GM21786 (cell line): ENCODE results near the gene PCDH15.

ENCODE experiments used
- ATAC-seq: cut with Tn5 transposase; IDR thresholded peaks from one replicate; pipeline ENCODE4 v1.9.1; 2021; ENCODE audit not compliant: unreplicated experiment

The PCDH15 gene

DNA sequence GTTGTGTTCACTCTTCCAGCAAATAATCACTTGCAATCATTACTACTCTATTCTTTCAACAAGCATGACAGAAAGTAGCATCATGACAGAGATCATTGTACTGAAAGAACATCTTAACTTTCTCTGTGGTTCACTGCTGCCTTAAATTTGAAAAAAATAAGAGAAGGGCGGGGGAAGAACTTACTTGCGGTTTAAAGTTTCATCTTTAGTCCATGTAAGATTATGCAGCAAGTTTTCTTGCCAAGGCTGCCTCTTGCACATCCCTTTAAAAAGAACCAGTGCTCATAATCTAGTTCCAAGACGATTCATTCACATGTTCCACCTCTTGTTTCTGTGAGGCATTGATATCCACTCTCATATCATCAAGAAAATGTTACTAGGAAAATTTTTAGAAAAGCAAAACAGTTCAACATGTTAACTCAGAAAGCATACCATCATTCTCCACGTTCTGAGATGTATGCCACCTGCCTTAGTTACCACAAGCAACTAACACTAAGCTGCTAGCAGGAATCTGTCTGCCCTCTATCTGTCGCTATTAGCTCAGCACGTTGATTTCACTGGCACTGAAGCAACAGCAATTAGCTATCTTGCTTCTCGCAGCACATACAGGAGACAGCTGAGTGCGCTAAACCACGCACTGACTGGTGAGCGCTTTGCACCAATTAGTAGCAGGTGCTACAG, at the start of gene PCDH15:
Gene PCDH15, minus strand, starts transcription at position 491 of the 681 bp plus-strand sequence. CDS start 136,969 bp downstream, outside the sequence.
- peak; percentile 45 for ATAC-seq

DNA sequence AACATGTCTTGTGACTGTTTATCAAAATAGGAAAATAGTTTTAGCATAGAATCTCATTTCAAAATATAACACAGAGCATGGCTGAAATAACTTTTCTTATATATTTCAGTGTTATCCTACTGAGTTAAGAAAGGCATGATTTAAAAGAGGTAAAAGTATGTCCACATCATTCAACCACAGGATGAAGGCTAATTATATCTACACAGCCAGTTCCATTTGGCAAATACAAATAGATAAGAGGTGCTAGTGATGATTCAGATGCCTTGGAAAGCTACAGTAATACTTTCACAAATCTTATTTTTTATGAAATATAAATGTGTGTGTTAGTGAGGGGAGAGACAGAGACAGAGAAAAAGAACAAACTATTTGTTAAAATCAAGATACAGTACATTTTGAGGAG, 42.9 kb upstream of the PCDH15 start:
- ATAC-seq = no peak

DNA sequence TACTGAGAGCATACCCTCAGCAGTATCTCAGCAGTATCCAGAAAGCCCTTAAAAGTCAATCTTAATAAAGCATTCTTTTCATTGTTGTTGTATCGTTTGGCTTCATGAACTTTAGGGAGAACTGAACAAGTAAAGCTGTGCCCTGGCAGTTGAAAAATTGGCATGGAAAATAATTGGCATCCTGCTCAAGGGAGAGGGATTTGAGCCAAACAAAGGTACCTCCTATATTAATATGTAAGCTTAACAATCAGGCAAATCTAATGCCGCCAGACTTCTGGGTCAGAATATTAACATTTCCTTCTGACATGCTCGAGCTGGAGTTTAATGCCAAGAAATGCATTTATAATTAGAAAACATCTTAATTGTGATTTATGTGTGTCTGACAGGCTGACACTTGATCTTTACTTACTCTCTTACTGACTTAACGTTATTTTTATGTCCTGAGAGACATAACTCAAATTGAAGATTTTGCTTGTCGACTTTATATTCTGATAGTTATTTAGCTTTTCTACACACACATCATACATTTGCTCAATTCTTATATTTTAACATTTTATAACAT, 42.1 kb upstream of the PCDH15 start:
- ATAC-seq = no peak

DNA sequence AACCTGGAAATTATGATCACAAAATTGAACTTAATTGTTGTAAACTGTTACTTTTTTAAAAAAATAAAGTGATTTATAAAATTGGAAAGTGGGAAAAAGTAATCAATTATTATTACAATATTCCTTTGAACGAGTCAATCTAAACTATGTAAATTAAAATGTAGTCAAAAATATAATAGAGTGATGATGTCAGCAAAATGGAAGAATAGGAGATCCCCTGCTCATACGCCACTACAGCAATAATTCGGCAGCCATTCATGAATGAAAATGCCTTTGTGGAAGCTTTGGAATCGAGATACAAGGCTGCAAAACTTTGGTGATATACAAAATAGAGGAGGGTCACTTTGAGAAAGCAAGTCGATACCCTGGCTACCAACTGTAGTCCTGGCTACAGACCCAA, 36.4 kb upstream of the PCDH15 start:
- no peak for ATAC-seq

DNA sequence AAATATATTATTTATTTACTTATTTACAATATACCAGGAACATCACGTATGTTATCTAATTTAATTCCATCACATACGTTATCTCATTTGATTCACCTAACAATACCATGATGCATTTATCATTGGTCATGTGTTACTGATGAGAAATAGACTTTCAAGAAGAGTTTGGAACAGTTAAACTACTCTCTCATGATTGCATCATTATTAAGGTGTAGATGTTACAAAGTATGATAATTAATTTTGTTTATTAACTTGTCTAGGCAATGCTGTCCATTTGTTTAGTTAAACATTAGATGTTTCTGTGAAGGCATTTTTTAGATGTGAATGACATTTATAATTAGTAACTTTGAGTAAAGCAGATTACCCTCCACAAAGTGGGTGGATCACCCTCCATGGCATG, 32.0 kb upstream of the PCDH15 start:
- ATAC-seq = no peak

DNA sequence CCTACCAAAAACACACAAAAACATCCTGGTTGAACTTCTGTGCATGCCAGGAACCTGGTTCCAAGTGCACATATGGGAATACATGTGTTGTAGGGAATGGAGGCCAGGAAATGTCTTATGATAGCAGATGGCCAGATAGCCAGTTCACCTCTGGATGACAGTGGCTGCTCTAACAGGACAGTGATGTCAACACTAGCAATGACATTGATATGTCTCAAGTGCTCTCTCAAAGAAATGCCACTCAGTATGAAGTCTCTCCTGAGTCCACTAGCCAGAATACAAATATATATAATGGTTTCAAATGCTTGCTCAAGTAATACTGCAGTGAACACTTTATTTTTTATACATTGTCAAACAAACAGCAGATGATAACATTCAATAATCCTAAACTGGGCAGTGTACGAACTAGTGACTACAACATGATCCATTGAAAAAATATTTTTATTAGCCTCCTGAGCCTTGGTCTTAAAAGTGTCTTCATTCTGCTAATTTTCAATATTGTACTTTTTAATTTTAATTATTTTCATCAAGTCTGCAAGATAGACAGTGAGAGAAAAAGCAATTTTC, 26.0 kb upstream of the PCDH15 start:
- no peak for ATAC-seq

DNA sequence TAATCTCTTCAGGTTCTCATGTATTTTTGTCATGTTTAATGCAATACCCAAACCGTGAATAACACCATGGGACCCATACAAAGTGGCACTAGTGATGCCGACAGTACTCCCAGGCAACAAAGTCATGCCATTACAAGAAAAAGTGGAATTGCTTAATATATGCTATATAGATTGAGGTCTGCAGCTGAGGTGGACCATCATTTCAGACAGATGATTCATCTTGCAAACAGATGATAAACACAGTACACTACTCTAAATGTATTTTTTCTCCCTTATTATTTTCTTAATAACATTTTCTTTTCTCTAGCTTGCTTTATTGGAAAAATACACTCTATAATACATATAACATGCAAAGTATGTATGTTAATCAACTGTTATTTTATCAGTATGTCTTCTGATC, 14.6 kb upstream of the PCDH15 start:
- ATAC-seq = no peak

DNA sequence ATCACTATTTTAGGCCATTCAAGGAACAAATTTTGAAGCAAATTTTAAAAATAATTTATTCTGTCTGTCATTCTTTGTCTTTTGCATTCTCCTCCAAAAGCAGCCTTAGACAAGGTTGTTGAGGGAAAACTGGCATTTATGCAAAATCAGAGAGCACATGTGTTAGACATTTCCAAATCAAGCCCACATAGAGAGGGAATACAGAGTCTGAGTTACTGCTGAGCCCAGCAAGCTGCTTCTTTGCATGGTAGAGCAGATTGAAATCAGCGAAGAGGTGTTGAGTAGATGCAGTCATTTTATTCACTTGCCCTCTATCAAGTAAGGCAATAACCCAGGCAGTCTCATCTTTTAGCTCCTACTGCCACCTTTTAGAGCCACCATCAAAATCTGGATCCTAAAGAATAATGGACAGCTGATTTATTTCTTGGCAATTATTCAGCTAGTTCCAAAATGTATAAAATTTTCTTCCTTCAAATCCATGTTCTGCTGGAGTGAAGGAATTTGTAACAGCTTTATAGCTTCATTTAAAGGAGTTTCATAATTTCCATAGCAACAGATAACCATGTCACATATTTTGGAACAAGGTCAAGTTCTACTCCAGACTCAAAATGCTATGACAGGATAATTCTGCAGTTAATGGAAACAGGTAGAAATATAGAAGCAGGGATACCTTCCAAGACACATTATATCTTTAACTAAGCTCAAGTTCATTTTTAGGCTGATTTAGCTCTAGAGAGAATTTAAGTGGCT, 7.3 kb upstream of the PCDH15 start:
- no peak for ATAC-seq

DNA sequence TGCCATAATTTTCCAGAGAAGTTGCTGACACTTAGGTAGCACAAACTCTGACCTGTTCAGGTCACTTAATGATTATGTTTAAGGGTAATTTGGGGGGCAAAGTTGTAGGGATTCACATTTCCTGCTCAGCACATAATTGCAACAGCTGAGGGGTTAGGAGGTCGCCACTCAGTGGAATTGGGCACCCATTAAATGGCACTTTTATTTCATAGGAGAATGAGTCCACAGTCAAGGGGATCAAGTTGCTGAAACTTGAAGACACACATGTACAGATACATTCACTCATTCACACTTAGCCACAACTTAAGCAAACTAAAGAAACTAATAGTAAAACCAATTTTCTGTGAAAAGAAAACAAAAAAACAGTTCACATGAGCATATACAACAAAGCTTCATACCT, 1.5 kb downstream of the PCDH15 start:
- no peak for ATAC-seq

DNA sequence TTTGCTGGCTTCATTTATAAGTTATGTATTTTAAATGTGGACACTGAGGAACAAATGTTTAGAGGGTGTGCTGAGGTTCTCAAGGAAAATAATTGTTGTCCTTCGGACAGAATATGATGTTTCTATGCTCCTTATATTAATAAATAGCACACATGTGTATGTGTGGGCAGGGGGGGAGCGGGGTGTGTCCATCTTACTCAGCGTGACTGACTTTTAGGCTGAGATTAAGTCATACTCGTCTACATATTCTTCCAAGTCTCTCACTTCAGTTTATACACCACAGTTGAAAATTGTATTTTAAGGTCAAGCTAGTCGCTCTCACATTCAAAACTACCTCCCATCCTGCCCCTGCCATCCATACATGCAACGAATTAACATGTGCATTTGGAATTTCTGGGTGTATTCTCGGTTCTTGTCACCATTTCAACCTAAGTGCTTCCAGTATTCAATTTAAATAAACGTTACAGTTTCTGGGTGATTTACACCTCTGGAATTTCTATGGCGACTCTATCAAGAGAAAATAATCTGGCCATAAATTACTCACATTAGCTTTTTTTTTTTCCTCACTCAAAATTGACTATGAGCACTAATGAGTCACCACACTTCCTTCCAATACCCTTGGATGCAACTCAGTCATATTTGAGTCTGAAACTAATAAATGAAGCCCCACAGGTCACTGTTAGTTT, 3.3 kb downstream of the PCDH15 start:
- ATAC-seq = no peak

DNA sequence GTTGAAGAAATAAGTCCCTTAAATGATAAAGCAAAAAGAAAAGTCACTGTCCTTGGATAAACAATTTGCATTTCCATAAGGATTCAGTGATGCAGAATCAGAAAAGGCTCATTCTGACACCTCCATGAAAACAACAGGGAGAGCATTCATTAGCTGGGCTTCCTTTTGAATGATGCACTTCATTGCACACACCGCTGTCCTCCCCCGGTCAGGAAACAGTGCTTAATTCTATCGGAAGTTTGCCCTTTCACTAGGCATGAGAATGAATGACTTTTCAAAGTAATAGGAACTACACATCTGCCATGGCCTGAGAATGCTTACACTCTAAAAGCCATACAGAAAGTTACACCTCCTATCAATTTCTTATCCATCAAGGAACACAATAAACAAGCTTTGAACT, 4.2 kb downstream of the PCDH15 start:
- ATAC-seq = no peak

DNA sequence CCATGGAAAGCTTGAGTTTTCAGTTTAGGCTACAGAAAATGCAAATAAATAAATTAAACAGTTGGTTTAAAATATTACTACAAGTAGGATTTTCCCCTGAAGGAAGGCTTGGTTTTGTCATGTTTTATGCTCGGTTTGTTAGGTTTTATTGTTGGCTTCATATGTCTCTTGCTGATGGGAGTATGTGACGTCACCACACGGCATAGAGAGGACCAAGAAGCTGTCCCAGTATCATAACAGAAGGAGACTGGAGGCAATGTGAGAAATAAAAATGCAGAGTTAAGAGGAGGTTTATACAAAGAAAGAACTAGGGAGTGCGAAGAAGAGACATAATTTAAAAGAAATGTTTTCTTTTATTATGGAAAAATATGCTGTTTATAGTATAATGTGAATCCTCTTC, 24.4 kb downstream of the PCDH15 start:
- no peak for ATAC-seq

DNA sequence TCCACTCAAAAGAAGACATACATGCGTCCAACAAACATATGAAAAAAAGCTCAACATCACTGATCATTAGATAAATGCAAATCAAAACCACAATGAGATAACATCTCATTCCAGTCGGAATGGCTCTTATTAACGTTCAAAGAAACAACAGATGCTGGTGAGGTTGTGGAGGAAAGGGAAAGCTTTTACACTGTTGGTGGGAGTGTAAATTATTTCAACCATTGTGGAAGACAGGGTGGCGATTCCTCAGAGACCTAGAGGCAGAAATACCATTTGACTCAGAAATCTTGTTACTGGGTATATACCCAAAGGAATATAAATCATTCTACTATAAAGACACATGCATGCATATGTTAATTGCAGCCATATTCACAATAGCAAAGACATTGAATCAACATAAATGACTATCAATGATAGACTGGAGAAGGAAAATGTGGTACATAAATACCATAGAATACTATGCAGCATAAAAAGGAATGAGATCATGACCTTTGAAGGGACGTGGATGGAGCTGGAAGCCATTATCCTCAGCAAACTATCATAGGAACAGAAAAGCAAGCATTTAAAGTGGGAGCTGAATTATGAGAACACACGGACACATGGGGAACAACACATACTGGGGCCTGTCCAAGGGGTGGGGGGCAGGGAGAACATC, 28.4 kb downstream of the PCDH15 start:
- ATAC-seq = no peak

DNA sequence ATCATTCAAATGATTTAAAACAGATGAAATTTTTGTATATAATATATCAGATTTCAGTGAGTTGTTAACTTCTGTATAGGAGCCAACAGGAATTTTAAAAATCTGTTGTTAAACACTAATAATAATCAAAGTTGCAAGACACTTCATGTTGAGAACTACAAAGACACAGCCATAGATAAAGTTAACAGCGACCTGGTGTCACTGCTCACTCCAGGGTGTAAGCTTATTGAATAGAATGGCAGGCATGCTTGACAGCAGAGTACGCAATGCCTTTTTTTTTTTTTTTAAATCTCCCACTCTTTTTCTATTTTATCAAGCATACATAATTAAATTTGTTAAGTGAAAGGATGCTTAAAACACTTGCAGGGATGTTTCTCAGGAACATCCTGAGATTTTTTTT, 32.0 kb downstream of the PCDH15 start:
- ATAC-seq = no peak

DNA sequence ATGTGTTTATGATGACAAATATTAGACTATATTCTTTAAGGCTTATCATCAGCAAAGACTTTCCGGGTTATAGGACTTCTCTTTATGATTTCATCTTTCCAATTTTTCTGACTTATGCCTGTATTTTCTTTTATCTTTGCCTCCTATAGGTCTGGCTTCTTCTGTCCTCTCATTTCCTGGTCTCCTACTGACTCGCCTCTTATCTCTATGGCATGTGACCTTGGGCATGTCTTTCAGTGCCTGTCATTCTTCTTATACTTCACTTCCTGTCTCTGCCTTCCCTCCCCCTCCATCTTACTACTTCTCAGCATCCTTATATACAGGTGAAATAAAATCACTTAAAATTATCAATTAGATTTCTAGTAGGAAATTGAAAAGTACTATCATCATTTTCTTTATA, 42.2 kb downstream of the PCDH15 start:
- no peak for ATAC-seq

DNA sequence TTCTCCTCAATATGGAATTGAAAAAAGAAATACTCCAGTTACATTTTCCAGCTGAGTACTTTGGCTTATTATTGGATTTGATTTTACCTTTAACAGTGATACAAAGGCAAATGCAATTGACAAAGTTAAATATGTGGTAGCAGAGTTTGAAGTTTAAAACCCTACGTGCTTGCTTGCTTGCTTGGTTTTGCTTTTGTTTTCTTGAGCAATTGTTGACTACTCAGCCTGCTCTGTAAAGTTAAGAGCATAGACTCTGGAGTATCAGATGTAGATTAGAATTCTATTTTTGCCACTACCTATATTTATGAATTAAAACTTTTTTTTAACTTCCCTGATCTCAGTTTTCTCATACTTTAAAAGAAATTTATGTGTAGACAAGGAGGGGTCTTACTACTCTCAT, 51.4 kb downstream of the PCDH15 start:
- no peak for ATAC-seq

DNA sequence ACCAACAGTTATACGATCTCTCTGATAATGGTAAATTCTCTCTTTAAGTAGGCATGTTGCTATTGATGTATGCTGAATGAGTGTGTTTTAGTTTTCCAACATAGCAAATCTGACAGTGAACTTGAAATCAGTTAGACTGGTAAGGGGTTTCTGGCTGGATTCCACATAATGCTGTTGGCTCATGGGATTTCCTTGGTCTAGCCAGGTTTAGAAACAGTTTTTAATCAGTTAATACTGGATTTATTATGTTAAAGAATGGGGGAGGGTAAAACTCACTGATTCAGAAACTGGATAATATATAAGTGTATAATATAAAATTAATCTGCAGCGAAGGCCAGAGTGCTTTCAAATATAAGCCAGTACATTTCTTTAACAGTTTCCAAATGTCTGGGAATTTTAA, 55.6 kb downstream of the PCDH15 start:
- no peak for ATAC-seq

DNA sequence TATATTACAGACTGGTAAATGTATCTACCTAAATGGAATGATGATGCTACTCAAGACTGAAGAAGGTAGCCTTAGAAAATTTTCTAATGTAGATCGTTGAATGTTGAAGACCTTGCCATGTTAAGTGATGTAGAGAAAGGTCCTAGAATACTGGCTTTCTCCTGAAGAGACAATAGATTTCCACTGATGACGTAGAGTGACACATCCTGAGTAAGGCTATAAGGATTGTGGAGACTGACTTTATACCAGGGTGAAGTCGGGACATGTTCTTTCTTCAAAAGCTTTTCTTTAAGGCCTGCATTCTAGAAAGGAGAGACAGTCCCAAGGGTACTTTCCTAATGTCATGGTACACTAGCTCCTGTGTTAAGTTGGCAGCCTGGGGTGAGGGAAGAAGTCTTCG, 58.6 kb downstream of the PCDH15 start:
- ATAC-seq = no peak

DNA sequence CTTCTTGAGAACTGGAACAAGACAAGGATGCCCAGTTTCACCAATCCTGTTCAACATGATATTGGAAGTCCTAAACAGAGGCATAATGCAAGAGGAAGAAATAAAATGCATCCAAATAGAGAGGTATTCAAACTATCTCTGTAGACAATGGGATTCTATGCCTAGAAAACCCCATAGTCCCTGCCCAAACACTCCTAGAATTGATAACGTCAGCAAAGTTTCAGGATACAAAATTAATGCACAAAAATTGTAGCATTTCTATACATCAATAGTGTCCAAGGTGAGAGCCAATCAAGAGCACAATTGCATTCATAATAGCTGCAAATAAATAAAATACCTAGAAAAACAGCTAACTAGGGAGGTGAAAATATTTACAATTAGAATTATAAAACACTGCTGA, 72.5 kb downstream of the PCDH15 start:
- no peak for ATAC-seq

DNA sequence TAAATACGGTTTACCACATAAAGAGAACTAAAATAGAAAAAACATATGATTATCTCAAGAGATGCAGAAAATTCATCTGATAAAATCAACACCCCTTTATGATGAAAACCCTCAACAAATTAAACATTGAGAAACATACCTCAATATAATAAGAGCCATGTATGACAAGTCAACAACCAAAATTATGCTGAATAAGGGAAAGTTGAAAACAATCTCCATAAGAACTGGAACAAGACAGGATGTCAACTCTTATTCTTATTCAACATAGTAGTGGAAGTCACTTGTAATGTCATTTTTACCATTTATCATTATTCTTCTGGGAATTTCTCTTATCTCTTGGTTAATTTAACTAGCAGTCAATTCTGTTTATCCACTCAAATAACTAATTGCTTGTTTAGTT, 79.0 kb downstream of the PCDH15 start:
- ATAC-seq = no peak

DNA sequence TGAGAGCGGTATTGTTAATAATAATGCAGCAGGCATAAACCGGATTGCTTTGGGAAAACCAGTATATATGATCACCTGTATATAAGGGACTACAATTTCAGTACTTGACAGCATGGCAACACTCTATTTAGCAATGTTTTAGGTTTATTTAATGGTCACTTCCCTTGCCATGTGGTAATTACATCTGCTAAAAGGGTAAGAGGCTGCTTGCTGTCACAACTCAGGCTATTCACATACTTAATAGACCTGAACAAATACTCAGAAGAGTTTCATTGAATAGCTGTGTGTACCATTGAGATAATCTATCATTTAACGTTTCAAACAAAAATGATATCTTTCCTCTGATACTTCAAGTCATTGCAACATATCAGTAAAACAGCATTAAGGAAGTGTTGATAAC, 90.1 kb downstream of the PCDH15 start:
- no peak for ATAC-seq
